ENCODE measurements around the gene EEF1G.
"Not testable (repeated sequence)": the region's sequence is repeated elsewhere in the genome, so short reads cannot be mapped to it uniquely, and the experiment has no call there.

The EEF1G gene

DNA sequence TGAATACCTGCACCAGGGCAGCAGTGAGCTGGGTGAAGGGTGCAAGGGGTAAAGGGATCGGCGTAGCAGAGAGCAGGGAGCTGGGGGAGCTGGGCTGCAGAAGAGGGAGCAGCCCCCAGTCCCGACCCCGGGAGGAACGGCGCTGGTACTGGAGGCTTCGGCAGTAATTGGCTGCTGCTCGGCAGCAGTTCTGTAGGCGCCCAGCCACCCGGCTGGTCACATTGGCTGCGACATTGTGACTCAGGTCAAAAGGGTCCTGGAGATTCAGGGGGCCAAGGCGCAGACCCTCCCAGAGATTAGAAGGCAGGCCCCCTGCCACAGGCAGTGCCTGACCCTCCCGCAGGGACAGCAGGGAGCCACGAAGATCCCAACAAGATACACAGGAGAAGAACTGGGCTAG is 2.1 kb upstream of the EEF1G start:
- no peak for DNase-seq

DNA sequence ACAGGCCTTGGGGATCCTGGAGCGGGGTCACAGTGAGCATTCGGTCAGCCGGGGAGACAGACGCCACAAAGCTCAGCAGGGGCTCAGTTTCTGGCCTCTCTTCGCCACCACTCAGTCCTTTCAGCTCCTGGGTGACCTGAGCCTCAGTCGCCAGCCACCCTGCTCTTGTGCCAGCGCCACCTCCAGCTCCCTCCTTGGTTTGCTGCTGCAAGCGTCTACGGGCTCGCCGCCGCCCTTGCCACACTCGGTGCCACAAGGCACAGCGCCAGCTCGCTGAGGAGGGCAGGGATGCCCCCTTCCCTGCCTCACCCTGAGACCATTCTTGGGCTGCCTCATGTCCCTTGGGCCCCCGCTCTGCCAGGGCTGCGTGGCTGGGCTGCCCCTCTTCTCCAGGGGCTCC is 1.5 kb upstream of the EEF1G start:
- DNase-seq: no peak

DNA sequence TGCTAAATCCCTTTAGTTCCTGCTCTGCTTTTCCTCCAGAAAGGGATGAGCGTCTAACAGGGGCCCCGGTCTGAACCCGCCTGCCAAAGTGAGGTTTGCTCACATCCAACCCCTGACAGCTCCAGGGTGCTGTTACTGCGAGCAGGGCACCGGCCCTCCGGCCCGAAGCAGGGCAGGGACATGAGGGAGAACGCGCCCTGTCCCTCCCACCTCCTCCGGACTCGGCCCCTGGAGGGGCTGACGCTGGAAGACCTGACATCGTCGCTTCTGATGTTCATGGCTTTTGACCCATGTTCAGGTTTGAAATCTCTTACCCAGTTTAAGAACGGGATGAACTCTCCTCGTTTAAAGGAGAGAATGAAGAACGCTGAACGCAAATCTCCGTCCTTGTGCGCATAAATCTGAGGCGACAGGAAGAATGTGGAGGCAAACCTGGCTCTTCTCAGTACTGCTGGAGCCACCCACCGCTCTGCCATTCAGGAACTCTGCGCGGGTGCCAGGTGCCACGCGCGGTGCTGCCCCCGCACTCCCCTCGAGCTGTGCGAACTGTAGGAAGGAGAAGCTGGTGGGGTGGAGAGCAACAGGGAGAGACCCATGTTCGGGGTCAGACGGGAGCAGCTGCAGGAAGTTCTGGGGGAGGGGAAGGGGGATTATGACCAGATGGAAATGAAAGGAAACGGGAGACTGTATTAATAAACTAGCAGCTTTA is 826 bp upstream of the EEF1G start:
- no peak for DNase-seq

DNA sequence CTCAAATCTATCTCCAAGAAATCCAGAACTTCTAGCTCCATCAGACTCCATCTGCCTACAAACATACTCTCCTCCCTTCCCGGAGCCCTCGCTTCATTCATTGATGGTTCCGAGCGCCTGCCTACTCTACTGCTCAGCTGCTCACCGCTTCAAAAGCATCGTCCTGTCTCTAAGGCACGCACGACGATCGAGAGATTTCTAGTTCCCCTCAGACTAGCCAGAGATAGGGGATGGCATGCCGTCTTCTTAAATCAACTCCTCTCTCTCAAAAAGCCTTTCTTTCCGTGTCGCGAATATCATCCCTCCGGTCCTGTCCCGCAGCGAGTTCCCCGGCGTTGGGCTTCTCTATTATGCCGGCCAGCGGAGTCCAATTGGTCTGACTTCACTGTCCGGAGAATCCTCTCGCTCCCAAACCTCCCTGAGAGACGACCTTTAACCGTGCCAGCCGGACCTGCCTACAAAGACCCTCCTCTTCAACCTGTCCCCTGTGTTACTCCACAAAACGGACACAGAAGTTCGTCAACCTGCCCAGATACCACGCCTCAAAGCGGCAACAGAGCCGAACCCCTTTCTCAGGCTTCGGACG is 592 bp downstream of the EEF1G start:
- no peak for DNase-seq

DNA sequence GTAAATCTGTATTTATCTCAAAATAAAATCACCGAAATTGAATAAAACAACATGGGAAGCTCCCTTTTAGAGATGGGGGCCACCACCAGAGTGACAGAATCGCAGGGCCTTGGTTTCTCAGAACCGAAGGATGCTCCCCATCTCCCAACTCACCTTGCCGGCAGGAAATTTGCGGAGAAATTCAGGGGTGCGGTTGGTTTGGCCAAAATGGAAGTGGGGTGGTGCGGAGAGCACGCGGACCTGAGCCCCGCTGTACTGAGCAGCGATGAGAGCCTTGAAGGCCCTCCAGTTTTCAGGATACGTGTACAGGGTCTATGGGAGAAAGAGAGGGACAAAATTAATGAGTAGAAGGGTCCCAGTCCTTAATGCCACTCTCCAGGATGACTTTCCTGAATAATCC is 1.3 kb downstream of the EEF1G start:
- no peak for DNase-seq

DNA sequence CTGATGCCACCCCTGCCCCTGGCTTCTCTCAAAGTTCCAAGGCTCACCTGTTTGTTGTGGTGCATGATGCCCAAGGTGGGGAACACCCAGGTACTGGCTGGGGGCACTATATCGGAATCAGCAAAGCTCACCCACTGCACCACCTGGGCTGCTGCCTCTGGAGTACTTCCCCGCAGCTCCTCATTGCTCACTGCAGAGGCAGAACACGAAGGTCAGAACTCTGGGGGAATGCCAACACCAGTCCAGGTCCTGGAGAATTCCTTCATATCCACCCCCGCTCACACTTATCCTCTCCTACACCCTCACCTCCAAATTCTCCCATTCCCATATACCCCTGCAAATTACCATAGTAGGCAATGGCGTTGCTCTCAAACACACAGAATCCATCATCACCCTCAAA is 2.2 kb downstream of the EEF1G start:
- DNase-seq: not testable (repeated sequence)

DNA sequence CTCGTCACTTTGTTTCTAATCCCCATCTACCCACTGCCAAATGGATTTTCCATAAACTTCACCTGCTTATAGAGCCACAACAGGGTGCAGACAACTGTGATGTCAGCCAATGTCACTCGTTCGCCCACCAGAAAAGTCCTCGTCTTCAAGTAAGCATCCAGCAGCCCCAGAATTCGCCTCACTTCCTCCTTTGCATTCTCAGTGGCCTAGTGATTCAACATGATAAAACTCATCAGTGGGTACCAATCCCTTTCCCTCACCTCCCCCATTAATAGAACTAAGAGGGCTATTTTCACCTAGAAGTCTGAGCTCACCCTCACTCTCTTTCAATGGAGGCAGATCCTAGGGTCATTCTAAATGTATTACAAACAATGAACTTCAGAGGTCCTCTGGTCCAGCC is 2.8 kb downstream of the EEF1G start:
- not testable (repeated sequence) for DNase-seq

DNA sequence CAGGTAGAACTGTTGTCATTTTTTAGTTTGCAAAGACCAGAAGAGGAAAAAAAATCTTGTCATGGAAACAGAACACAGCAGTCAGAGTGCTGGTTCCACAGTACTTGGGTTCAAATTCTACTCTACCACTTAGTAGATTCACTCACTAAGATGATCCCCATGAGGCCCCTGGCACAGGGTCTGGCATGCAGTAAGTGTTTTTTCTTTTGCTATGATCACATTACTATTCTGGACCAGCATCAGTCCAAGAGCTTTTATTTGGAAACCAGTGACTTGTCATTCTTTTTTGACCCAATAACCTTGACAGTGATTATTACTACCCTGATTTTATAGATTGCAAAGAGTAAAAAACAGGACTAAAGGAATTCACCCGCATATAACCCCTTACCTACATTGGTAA is 4.1 kb downstream of the EEF1G start:
- no peak for DNase-seq

DNA sequence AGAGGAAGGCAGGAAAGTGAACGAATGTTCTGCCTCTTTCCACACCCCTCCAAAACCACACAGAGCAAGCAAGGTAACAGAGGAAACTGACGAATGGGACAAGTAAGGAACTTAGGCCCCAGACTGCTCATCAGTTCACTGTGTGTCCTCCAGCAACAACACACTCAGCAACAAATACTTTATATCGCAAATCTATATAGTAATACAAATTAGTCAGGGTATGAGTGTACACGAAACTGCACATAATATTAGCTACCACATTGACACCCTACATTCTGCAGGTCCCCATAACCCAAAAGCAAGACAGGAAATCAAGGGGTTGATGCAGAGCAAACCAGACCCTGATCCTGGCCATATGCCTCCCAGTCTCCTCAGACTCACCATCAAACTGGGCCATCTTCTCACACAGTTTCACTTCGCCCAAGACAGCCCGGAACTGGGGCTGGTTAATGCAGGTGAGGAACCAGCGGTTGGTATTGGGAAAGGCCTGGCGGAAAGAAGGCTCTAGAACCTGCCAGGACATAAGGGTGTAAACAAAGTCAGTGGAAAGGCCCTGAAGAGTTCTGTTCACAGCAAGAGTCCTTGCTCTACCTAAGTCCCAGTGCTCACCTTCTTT is 6.6 kb downstream of the EEF1G start:
- DNase-seq: no peak

DNA sequence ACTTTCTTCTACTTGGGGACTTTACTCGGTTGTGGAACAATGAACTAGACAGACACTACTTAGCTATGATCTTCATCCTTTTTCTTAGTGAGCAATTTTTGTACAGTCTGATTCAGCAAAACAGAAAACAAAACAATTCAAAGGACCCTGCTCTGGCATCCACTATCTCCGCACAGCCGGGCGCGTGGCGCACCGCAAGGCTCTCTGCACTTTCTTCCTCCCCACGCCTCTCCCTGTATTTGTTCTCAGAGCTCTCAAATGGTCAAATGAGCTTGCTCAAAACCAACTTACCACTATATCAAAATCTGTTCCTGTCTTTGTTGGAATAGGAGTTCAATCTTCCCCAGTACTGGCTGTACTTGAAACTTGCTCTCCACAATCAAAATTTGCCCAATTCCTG is 7.4 kb downstream of the EEF1G start:
- no peak for DNase-seq

DNA sequence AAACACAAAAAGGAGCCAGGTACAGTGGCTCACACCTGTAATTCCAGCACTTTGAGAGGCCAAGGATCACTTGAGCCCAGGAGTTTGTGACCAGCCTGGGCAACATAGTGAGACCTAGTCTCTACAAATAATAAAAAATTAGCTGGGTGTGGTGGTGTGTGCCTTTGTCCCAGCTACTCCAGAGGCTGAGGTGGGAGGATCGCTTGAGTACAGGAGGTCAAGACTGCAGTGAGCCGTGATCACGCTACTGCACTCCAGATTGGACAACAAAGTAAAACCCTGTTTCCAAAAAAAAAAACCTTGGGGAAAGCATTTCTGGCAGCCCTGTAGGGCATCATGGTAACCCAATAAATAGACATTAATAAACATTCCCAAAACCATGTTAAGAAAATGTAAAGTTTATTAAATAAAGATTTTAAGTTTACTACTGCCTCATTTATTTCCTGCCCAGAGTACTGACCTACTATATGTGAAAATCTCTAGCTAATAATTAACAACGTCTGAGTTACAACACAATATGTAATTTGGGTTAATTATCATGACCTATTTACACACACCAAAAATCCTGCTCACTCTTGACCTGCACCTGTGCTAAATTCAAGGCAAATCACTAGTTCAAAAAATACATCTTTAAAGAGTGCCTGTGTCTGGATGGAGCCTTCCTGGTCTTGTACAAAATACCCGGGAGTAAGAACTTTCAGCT is 8.4 kb downstream of the EEF1G start:
- DNase-seq: no peak

DNA sequence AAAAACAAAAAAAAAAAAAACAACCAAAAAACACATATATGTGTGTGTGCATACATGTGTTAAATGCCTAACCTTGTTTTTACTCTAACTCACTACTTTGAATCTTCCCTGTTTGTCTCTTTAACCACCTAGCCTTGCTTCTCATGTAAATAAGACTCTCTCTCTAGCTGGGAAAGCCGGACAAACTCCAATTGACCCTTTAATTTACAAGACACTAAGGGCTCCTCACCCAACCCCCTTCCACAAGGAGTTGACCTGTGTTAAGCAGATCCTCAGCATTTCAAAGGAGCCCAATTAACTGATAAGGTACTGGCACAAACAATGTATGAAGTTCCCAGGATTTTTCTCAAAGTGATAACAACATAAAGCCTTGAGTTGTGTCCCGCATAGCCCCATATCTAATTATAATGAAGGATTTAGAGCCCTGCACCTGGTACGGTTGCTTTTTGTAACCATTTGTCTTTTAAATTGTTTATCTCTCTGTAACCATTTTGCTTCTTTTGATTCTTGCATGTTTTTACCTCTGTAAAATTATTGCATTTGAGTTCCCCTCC is 11.9 kb downstream of the EEF1G start:
- not testable (repeated sequence) for DNase-seq

DNA sequence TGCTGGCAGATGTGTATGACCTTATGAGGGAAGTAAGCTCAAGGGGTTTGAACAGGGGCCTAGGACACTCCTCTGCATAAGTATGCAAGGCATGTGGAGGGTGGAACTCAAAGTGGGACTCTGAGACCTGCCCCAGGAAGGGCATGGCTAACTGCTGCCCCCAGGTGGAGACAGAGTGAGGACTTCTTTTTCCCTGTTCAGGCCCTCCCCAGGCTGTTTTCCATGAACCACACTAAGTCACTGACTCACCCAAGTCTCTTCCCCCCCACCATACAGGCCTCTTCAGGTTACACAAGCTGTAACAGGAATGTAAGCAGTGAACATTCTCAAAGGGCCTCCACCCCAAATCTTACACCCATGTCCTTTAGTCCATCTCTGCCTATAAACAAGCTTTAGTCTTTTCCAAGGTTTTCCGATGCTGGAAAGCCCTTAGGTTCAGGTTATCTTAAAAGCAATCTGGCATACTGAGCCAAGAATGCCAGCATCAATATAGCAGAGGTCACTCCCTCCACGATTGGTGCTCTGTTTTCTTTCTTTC is 13.1 kb downstream of the EEF1G start:
- DNase-seq: no peak

DNA sequence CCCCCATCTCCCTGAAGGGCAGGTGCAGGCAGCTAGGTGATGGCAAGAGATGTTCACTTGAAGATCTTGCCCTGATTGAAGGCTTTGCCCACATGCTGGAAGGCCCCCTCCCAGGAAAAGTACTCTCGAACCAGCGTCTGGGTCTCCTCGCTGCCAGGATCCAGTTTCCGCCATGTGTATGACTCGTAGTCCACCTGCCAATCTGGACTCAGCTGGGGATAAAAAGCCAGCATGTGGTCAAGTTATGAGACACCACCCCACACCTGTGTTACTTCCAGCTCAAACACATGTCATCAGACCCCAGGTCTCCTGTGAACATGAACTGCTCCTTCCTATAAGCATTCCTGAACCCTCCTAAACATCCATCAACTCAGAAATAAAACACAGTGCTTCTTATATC is 14.1 kb downstream of the EEF1G start:
- DNase-seq: not testable (repeated sequence)

DNA sequence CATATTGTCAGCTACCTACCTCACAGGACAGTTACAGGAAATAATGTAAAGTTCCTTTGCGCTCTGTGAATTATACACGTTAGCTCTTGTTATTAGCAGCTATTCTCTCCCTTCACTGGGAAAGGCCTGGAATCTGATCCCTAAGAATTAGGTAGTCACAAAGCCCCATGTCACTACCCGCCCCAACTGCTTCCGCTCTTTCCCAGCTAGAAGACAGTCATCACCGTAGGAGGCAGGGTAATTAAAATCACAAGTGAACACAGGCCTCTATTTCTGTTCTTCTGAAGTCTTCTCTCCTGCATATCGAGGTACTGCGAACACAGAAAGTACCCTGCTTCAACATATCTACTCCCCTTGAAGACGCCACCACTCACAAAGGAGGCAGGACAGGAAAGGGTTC is 14.5 kb downstream of the EEF1G start:
- no peak for DNase-seq

DNA sequence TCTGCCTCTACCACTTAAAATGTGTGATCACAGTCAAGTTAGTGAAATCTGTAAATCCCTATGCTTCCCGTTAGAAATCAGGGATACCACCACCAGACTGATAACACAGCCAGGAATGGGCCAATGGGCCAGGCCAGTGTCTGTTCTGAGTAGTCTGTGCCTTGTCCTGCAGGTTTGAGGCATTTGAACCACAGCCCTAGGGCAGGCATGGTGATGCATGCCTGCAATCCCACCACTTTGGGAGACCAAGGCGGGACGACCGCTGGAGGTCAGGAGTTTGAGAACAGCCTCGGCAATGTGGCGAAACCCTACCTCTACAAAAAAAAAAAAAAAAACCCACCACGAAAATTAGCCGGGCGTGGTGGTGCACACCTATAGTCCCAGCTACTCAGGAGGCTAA is 15.0 kb downstream of the EEF1G start:
- DNase-seq: no peak

DNA sequence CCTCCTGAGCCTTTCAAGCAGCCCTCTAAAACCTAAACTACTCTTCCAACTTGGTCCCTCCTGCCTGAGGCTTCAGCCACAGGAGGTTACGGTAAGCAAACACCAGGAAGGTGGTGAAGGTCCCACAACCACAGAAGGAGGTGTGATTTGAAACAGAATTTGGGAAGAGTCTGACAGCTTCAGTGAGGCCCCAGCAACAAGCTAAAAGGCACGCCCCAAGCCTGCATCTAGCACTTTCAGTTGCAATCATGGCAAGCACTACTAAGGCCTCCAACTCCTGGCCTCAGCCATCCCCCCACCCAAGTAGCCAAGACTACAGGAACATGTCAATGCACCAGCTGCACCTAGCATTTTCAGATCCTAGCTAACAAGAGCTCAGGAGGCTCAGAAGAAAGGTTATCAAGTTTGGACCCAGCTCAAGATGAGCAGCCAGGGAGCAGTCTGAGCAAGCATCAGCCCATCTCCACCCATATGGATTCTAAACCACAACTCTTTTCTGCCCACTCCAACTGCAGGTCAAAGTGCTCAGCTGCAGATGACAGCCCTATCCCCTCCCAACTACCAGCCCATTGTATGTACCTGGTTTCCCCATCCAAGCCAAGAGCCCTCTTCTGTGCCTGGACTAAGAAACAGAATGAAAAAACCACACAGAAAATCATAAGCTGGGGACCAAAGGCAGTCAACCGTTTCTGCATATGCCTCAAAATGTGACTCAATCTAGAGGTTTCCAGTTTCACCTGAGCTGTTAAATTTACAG is 16.6 kb downstream of the EEF1G start:
- no peak for DNase-seq

DNA sequence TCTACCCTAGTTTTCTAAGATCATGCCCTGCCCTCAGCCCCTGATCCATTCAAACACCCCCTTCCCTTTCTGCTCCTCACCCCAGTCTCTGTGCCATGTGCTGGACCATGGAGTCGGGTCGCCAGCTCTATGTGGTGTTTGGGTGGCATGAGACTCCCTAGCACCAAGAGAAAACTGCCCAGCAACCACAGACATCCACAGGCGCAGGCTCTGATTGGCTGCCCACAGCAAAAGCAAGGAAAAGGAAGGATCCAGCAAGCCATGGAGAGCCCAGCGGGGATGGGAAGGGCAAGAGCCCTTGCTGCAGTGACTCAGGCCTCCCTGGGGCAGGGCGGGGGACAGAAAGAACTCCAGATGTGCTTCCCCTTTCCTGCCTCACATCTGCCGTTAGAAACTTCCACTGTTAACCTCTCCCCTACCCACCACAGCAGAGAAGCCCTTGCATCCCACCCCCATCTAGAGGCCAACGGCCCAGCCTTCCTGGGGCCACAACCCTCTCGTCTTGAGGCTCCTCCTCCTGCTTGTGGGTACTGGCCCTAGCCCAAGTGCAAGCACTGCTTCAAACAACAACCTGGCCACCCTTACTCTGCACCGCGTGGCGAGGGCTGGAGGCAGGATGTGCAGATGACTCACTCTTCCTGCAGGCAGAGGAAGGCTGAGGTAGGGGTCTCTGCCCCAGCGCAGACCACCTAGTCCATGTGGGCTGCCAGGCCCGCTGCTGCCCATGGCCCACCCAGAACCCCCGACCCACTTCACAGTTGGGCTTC is 17.4 kb downstream of the EEF1G start:
- DNase-seq: no peak

DNA sequence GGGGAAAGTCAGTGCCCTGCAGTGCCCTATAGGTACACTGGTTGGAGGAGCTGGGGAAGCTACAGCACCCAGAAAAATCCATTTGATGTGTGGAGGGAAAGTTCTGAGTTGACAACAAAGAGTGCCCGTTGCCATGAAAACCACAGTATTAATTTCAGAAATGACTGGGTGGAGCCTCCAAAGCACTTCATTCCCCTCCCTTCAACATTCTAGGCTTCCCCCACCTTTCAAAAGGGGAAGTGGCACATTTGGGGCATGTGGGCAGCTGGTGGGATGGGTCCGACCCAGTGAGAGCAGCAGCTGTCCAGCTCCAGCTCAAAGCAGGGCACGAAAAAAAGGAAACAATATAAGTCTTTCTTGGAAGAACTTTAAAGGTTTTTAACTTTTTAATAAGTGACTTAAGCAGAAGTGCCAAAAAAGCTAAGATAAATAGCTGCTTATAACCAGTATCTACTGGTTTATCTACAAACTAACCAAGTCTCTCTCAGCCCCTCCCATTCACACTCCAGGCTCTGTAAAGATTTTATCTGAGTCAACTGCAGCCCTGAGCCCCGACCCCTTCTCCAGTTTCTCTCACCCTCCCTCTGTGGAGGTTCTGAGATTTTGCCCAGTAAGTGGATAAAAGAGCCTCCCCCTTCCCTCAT is 18.1 kb downstream of the EEF1G start:
- DNase-seq: no peak

DNA sequence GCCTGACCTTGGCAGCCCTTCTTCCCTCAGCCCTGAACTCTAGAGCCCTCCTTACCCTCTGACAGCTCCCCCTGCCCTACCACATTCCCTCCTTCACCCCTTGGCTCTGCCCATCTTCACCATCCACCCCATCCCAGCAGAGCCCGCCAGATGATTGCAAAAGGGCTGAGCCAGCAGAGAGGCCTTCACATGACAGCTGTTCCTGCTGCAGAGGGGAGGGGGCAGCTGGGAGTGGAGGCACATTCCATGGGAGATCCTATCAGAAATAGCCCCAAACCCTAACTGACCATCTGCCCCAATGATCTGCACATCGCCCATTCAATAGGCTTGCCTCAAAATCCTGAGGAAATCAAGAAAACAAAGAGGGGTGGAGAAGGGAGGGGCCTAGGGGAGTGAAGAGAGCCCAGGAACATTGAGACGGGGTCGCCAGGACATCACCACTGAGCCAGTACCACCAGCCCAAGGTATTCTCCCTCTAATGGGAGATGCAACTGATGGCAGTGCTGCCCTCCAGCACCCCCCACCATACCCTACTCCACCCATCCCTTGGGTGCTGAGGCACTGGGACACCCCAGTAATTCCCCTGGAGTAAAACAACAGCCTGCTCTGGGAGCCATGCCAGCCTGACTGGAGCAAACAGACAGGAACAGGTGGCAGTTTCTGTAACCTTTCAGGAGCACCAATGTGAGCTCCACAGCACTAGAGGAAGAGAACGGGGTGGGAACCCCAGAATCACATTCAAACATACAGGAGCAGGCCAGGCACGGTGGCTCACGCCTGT is 19.1 kb downstream of the EEF1G start:
- DNase-seq: no peak

Measured in NCI-H524 treated with DMSO at 0.1 percent for 48 hours (cell line).